Measurements from ENCODE around the gene TMEM154.

Gene TMEM154

DNA sequence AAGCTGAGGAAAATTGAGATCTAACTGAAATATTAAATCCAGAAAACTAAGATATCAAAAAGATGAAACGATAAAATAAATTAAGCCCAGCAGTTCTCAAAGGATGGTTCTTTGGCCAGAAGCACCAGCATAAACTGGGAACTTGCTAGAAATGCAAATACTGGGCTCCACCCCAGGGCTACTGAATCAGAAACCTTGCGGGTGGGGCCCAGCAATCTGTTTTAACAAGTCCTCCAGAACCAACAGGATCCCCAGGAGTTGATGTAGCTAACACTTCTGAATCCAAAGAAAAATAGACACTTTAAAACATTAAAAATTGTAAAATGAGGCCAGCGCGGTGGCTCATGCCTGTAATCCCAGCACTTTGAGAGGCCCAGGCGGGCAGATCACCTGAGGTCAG, 14.1 kb upstream of the TMEM154 start:
- DNase-seq: no peak

DNA sequence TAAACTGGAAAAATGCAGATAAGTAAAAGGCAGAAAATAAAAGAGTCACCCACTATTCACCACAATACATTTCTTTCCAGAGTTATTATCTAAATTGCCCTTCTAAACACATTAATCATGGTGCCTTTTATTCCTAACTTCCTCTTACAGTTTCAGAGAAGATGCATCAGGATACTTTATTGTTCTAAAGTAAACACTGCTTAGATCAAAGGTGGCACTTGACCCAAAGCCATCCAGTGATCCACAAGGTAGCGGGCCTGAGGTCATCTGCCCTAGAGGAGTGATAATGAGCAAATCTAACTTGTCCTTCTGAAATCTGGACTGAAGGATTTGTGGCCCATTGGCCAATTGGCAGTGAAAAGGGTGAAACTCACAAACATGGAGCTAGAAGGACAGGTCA, 12.0 kb upstream of the TMEM154 start:
- no peak for DNase-seq

DNA sequence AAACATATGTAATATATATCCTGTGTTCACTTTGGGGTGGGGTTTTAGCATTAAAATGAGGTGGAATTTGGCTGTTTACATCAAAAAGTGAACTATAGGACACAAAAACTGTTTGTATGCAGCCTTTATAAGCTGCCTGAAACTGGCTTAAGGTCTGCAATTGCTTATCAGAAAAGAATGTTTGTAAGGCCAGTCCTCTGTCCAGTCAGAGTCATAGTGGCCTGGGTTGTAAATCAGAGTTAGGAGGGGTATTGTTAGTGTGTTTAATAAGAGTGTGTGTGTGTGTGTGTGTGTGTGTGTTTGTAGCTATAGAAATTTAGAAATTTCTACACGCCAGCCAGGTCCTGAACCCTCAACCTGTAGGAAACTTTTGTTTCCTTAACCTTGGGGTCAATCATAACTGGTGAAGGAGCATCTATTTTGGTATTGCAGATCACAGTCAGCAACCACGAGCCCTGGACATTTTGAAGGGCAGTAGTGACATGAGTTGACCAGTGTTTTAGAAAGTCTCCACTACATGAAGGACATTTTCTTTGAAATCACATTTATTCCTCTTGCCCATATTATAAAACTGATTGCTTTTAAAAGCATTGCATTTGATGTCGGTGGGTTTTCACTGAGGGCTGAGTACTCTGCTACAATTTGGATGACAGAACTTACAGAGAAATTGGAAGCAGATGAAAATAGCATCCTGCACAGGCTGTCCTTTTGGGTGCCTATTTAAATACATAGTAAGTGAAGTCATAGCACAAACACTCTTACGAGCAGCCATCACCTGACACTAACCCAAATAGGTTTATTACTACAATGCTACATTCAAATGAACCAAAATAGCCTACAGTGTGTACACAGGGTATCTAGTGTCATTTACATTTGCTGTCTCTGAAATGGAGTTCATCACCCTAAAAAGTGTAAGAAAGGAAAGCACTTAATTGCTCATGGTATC, 11.2 kb upstream of the TMEM154 start:
- no peak for DNase-seq

DNA sequence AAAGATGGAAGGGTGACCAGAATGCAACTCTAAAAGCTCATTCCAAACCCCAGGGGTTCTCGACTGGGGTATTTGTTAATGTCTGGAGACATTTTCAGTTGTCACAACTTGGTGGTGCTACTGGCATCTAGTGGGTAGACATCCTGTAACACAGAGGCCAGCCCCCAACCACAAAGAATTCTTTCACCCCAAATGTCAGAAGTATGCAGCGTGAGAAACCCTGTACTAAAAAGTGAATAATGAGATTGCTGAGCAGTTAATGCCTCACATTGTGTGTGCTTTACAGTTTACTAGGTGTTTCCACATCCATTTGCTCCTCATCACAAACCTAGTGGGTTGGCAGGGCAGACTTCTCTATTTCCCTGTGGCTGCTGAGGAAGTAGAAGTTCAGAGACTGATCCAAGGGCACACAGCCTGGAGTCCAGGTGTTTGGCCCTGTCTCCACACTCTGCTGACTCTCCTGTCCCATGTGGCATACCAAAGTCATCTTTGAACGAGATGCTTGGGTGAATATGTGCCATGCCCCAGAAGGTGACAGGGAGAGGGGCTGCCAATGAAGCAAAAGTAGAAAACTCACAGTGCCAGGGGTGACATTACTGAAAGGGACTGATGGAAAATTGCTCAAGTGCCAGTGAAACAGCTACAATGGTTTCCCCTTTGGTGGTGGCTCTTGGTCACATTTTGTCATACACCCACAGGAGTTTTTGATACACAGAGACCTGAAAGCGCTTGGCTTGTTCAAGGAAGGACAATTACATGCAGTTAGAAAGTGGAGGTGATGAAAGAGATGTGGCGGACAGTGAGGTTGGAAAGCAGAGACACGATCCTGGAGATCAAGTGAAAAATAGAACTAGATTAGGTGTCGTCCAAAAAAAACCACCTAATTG, 10.1 kb upstream of the TMEM154 start:
- no peak for DNase-seq

DNA sequence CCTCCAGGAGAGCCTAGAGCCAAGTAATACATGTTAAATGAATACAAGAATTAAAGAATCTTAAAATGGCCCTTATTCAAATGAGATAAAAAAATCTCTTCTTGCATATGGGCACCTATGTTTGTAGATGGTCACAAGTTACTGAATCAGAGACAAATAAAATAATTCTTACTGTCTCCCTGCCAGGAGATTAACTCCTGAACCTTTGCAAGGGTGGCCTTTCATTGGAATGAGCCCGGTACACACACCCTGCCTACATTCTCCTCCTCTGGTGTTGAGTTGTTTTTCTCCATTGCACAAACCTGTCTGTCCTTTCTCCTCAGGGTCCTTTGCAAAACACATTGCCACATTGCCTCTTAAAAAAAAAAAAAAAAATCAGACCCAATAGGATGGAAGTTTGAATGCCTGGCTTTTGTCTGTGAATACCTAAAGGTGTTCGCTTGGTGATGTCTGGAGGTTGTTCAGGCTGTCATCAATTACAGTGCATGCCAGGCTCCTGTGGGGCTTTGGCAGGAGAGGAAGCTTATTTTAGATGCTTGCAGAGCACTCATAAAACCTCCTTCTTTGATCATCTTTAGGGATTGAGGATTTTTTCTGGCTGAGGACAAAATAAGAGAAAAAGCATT, 8.3 kb upstream of the TMEM154 start:
- no peak for DNase-seq

DNA sequence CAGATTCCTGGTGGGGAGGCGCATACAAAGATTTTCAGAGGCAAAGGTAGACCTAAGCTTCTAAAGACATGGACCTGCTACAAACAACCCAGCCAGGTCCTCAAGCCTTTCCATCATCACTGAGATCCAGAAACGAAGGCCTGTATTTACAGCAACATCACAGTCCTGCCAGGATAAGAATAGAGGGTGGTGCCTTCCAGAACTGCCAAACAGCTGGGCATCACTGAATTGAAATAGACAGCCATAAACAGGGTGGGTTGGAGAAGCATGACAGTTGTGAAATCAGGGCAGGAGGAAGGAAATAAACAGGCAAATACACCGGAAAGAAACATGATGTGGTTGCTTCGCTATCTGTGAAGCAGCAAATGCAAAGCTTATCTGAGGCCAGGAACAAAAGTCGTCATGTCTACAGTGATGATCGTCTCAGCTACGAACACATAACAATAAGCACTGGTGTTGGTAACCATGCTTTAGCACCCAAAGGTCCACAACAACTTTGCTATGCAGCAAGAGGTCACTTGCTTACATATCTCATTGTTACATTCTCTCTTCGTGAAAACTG, 6.7 kb upstream of the TMEM154 start:
- DNase-seq: no peak

DNA sequence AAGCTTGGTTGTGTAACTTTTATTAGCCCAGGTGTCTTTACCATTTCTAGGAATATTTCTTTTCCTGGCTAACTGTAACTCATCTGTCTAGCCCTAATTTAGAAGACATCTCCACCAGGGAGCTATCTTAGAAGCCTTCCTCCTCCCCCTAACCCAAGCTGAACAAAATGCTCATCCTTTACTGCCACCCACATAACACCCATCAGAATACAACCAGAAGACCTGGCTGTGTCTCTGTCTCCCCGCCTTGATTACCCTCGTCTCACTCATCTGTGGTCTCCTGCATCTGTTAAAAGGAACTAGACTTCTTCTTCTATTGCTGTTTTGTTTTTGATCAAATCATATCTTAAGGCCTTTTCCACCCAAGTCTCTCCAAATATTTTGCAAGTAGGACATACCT, 4.8 kb upstream of the TMEM154 start:
- DNase-seq: no peak

DNA sequence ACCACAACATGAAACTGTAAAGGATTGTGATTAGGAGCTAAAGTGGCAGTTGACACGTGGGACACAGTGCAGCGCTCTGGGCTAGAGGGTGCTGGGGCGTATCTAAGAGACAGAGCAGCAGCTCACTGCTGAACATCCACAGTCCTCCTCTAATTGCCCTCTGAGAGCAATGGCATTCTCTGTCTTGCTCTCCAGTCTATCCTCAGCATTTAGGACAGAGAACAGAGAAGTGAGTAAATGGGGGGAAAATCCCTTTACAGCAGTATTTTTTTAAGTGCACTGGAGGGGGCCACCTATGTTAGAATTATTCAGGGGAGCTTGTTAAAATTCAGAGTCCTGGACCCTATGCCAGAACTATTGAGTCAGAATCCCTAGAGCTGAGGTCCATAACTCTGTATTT, 4.2 kb upstream of the TMEM154 start:
- no peak for DNase-seq

DNA sequence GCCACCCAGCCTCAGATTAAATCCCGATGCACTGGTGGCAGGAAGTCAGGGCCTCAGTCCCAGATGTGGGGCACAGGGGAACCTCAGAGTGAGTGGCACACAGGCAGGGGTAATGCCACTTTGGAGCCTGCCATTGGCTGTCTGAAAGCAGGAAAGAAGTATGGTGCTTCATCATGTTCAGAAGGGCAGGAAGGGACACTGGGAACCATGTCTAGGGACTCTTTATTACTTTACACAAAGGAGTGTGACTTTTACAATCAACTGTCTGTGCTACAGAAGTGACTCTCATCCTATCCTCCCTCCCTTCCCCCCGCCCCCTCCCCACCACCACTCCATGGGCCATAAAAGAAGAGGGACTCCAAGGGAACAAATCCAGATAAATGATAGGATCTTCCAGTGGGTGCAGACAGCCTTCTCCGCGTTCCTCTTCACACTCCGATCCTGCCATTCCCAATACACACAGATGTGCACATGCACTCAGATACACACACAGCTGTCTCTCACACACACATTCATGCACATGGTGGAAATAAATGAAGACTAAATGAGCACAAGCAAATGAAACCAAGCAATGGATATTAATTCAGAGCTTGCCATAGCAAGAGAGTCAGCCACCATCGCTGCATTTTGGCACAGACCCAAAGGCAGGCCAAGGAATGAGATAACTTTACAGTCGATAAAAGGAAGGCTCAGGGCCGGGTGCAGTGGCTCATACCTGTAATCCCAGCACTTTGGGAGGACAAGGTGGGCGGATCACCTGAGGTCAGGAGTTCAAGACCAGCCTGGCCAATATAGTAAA, 2.5 kb upstream of the TMEM154 start:
- no peak for DNase-seq

DNA sequence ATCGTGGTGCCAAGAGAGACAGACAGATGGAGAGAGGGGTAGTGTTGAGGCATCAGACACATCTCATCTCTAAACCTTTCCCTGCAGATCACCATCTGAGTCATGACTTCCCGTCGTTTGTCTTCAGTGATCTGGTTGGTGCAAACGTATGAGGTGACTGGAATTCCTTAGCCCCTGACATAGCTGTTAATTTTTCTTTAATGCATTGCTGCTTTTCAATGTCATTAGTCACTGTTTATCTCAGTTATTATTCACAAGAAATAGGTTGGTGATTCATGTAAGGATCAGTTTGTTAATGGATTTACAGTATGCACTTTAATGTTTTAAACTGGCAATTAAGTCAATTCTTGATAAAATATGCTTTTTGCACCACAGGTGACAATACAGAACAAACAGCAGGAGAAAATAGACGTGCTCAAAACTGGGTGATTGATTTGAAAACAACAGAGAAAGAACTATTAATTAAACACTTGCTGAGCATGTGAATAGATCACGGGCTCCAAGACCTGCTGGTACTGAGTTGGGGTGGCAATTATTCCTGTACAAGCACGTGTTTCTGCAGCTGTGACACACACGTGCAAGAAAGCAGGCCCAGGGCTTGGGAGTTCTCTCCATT, 1.3 kb upstream of the TMEM154 start:
- no peak for DNase-seq

DNA sequence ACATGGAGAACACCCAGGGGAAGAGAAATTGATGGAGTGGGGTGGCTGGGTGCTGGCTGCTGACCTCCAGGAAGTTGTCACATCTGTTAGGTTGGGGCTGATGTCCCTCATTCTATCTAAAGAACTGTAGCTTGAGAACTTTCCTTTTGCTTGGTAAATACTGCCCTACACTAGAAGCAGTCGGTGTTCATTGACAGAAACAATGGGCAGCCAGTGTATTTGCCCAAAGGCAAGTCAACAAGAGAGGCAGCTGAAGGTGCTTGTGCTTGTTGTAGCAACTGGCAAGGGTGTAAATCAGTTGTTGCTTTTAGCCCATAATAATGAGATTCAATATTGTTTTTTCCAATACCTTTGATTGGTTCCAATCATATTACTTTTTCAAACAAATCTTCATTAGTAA, 956 bp downstream of the TMEM154 start:
- peak; percentile 4 for DNase-seq

DNA sequence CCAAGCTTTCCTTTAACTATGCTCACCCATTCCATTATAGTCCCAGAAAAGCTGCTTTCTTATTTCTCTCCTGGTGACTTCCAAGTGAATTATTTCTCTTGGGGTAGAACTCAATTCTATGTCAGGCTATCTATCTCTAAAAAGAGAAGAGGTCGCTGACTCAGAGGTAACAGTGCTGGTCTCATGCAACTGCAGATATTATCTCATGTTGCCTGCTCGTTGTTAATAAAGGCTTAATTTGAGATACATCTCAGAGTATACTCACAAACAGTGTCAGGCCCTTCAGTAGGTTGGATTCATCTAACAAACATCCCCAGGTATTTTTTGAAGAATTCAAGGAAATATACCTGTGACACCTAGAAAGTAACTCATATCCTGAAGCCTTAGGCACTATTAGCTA, 2.7 kb downstream of the TMEM154 start:
- no peak for DNase-seq

DNA sequence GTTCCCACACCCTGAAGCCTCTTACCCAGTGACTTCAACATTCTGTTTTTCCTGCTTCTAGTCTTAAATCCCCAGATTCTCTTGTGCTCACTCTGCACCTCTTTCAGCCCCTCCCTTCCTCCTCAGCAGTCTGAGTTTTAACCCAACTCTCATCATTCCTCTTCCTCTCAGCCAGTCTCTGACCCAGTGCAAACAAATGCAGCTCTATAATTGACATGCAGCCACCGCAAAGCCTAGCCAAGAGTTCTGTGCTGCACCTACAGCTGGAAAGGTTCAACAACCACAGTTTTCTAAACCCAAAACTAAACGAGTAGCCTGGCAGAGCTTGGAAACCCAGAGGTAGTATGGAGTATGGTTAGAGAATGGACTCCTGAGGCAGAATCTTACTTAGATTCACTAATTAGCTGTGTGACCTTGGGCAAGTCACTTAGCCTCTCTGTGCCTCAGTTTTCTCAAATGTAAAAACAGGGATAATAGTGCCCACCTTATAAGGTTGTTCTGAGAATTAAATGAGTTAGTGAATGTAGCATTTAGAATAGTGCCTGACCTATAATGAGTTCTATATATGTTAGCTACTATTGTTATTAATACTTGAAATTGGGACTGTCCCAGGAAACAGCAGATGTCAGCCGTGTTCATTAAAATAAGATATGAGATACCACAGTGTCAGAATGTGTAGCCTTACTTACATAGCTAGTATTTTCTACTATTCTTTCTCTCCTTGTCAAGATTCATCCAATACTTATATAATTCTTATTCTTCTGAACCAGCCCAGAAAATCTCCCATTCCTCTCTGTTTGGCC, 3.5 kb downstream of the TMEM154 start:
- no peak for DNase-seq

DNA sequence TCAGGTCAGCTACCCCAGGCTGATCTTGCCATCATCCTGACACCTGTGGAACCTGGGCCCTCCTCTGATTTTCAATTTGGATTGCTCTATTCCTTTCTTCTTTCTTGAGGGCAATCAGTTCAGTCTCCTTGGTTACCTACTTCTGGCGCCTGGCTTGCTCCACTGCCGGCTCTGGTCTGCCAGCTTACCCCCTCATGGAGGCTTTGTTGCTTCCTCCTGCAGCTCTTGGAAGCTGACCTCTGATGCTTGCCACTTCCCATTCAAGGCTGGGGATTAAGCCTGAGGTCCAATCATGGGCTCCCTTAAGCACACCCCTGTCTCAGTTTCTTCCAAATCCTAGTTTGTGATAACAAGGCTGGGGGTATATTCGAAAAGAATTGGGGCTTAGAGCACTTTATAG, 5.4 kb downstream of the TMEM154 start:
- no peak for DNase-seq

DNA sequence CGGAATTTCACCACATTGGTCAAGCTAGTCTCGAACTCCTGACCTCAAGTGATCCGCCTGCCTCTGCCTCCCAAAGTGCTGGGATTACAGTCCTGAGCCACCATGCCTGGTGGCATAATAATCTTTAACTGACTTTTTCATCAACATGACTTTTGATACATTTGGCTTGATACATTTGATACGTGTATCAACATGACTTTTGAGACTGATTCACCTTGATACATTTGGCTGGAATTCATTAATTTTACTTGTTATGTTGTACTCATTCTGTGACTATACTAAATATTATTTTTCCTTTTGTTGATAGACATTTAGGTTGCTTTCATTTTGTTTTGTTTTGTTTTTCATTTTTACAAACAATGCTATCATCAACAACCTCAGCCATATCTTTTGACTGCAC, 6.3 kb downstream of the TMEM154 start:
- DNase-seq: no peak

DNA sequence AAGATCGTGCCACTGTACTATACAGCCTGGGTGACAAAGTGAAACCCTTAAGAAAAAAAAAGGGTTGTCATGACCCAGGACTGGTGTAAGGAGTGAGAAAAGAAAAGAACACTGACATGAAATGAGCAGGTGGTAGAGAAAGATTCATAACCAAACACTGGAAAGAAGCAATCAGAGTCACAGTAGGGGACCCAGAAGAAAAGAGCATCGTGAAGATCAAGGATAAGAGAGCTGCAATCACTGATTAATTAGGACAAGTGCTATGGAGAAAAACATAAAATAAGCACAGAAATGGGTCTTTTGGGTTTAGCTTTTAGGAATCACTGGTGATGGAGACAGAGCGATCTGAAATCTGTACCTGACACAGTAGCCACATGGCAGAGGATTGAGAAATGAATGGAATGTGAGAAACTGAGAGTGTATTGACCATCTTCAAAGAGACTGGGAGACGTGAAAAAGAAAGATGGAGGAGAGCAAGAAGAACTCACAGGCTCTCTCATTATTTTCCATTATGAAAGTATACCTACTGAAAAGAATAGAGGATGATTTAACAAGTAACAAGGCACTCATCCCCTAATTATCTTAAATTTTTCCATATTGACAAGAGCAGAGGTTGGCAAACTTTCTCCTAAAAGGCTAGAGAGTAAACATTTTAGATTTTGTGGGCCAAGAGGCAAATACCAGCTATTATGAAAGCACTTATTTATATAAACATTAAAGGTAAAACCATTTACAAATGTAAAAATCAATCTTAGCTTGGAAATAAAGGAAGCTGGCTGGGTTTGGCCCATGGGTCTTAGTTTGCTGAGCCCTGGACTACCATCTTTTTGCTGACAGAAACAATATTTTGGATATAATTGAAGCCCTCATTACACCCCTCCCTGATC, 7.3 kb downstream of the TMEM154 start:
- DNase-seq: no peak

DNA sequence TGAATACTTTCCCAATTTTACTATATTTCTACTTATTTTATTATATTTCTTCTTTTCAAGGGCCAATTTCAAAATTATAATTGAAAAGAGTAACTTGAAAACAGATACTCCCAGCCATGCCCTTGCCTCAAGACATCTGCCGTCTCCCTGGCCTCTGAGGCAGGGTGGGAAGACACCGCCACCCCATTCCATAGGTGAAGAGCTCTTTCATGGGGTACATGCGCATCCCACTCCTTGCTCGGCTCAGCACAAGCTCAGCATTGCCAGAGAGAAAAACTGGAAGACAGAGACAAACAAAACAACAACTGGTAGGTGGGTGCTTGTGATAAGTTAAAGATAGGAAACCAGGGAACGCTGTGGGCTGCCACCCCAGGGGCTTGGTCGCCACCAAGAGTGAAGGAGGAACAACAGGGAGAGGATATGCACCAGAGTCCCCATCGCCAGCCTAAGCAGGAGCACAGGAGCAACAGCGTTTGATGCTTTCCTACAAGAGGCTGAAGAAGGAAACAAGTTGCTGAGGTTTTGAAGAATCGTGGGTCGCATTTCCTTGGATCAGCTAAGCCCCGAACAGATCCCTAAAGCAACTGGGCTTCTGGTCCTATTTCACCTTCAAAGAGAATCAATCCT, 11.3 kb downstream of the TMEM154 start:
- DNase-seq: no peak

DNA sequence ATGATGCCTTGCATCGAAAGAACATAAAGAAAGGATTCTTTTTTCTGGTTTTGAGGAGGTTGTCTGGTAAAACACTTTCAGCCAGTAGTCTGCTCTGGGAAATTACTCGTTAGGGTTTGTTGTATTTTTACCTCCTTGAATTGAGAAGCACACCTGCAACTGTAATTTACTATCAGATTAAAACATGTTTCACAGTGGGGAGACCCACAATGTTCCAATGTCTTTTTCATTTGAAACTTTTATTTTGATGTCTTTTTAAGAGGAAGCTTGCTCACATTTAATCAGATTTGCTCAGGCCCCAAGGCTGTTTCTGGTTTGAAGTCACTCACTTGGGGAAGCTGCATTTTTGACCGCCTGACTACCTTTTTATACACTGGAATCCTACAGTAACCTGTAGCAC, 12.0 kb downstream of the TMEM154 start:
- no peak for DNase-seq

DNA sequence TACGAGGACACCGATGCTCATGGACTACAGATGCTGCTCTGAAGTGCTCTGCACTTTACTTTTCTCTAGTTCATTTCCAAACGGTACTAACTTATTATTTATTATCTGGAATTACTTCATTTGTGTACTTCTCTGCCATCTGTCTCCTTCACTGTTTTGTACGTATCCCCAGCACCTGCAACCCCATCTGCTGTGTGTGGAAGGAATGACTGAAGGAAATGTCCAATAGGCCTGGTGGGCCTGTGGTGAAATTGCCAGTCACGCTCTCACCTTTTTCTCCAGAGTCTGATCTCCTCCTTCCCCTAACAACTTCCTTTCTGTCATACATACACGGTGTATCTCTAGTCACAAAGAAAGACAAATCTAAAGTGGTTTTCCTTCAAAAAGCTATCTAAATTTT, 12.9 kb downstream of the TMEM154 start:
- no peak for DNase-seq
